GM10847 (cell line): ENCODE measurements around the gene PFKP.

ENCODE experiments used
- POLR2A ChIP-seq: IDR thresholded peaks from 2 replicates; pipeline ENCODE4 v1.6.1; 2011; ENCODE audit not compliant: insufficient read length; ENCODE audit errors: extremely low read depth

The PFKP gene

GRCh38 chr10:3163879-3164278 lies 96.5 kb downstream of the PFKP start:
- no peak for TF ChIP-seq POLR2A

GRCh38 chr10:3165196-3165595 lies 97.8 kb downstream of the PFKP start:
- no peak for TF ChIP-seq POLR2A

DNA sequence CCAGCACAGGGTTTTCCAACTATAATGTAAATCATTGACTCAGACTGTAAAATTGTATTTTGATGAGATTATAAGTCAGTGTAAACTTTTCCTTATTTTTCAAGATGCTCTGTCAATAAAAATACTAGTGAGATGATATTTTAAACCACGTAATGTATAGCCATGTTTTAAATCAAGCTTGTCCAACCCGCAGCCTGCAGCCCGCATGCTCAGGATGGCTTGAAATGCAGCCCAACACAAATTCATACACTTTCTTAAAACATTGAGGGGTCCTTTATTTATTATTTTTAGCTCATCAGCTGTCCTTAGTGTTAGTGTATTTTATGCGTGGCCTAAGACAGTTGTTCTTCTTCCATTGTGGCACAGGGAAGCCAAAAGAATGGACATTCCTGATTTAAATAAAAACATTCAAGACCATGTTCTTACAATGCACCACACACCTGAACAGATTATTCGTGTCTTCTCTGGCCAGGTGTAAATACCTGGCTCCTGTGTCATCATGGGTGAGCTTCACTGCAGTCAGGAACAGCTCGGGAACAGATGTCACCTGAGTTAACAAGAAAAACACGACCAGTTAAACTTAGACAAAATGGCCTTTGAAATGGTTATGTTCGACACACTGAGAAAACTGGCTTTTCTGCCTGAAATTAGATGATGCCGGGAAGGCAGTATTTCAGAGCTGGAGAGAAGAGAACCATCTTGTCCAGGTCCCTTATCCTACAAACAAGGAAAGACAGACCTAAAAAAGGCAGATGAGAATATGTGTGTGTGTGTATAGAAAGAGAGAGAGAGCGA lies 99.3 kb downstream of the PFKP start:
- no peak for TF ChIP-seq POLR2A

- TF ChIP-seq POLR2A, result no peak
Observed at GRCh38 chr10:3167611-3168330, 100.4 kb downstream of the PFKP start.

- TF ChIP-seq POLR2A, result no peak
Observed at GRCh38 chr10:3169271-3169670, 101.9 kb downstream of the PFKP start.

GRCh38 chr10:3169673-3170072 lies 102.3 kb downstream of the PFKP start:
- TF ChIP-seq POLR2A, result no peak

GRCh38 chr10:3172081-3172445 lies 104.7 kb downstream of the PFKP start:
- no peak for TF ChIP-seq POLR2A

DNA sequence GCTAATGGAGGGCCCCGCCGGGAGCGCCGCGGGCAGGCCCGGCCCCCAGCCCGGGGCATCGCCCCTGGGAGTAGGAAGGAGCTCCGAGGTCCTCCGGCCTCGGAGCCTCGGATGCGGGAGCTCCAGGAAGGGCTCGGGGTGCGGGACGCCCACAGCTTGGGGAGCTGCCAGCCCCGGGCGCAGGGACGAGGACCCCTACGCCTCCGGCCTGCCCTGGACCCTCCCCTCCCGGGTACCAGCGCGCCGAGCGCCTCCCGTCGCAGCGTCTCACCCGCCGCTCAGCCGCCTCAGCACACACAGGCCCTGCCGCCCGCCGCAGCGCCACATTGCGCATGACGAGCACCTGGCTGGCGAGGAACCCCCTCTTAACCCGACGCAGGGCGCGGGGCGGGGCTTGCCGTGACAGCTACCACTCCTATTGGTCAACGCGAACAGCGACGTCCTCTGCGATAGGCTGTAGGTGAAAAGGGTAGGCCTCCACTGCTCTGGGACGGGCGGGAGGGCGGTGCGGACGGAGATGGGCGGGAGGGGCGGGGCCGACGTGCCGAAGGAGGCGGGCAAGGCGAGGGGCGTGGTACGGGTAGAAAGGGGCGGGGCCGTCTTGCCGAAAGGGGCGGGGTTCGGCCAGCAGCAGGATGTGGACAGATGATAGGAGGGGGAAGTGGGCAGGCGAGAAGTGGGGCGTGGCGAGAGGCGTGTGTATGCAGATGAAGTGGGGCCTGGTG lies 105.3 kb downstream of the PFKP start, which contains the start of gene PITRM1:
TSS of gene PITRM1 (minus strand) at position 337 of the 725 bp plus-strand sequence. CDS start at position 327, 10 bp downstream.
- peak; percentile 99 for TF ChIP-seq POLR2A

DNA sequence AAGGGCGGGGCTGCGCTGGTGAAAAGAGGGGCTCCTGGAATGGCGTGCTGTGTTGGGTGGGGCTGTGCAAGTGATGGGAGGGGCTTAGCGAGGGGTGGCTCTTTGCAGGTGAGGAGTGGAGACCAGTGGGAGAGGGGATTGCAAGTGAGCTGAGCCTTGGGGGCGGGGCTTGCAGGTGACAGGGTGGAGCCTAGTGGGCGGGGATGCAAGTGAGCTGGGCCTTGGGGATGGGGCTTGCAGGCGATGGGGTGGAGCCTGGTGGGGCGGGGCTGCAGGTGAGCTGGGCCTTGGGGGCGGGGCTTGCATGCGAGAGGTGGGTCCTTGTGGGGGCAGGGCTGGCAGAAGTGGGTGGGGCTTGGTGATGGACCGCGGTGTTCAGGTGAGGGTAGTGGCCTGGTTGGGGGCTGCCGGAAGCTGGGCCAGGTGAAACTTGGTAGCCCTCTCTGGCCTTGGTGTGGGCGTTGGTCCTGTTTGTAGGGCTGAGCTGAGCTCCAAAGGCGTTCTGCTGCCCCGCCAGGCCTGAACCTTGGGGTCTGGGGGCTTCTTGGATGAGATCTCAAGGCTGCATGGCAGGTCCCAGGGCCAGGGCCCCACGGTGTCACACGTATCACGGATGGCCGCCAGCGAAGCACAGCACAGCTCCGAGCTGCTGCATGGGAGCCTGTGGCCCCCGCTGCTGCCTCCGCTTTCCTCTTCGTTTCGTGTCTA lies 106.0 kb downstream of the PFKP start:
- no peak for TF ChIP-seq POLR2A

GRCh38 chr10:3178042-3178441 lies 110.7 kb downstream of the PFKP start:
- TF ChIP-seq POLR2A, result no peak

GRCh38 chr10:3179174-3179573 lies 111.8 kb downstream of the PFKP start:
- TF ChIP-seq POLR2A, result no peak

DNA sequence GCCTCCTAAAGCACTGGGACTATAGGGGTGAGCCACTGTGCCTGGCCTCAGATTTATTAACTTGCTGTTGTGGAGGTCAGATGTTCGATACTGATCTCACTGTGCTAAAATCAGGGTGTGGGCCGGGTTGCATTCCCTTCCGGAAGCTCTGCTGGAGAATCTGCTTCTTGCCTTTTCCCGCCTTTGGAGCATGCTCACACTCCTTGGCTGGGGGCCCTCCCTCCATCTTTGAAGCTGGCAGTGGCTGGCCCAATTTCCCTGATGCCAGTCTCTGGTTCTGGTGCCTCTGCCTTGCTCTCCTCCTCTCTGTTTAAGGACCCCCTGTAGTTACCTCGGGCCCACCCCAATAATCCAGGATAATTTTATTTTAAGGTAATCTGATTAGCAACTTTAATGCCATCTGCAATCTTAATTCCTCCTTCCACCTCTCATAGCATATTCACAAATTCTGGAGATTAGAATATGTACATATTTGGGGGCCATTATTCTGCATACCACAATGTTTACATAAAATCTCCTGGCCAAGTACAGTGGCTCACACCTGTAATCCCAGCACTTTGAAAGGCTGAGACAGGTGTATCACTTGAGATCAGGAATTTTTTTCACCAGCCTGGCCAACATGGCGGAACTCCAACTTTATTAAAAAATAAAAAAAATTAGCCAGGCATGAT lies 113.1 kb downstream of the PFKP start:
- no peak for TF ChIP-seq POLR2A

- TF ChIP-seq POLR2A, result no peak
Observed at GRCh38 chr10:3185386-3185785, 118.0 kb downstream of the PFKP start.

DNA sequence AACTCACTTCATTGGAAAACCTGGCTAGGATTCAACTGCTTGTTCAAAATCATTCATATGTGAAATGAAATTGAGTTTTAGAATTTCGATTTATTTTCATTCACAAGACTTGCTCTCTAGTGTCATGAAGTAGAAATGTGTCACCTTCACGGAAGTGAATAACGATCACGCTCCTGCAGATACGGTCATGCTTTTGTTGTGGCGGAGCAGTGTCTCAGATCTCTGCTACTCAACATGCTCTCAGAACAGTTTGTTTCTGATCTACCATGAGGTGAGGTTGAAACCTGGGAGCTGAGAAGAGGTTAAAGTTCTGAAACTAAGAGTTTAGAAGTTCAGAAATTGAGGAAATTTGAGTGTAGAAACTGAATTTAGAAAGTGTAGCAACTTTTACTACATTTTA lies 119.0 kb downstream of the PFKP start:
- no peak for TF ChIP-seq POLR2A
